Measurements from ENCODE around the gene CRELD2.

The CRELD2 gene

DNA sequence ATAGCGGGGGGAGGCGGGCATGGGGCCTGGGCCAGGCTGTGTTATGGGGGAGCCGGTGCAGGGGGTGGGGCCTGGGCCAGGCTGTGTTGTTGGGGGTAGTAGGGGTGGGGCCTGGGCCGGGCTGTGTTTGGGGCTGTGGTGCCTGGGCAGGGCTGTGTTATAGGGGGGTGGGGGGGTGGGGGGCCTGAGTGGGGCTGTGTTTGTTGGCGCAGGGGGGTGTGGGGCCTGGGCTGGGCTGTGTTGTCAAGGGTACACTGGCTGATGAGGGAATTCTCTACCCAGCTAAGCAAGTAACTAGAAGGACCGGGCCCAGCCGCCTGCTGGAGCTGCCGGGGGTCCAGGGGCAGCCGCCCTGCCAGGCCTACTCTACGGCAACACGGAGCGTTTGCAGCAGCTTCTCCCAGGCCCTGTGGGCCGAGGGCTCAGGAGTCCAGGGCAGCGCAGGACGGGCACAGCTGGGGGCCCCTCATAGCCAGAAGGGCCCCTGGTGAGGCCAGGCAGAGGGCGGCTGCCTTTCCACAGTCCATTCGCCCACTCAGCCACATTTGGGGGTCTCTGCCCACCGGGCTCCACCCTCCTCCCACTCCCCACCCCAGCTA lies 32.1 kb downstream of the CRELD2 start:
- Histone ChIP-seq H3K27me3 (ENCODE audit: insufficient read depth, low read length, poor library complexity) (no peaks in the 10 kb centered on the region), H3K36me3 (ENCODE audit: insufficient read depth, low read length) (no peaks in the 10 kb centered on the region), H3K4me2 (ENCODE audit: insufficient read depth, low read length) (no peak overlapping the region), H3K27ac (ENCODE audit: low read length) (no peak overlapping the region), H3K9me3 (ENCODE audit: insufficient read depth, low read length, severe bottlenecking) (no peaks in the 10 kb centered on the region), H3K4me3 (ENCODE audit: low read depth in 1 of 2, low read length in 2 of 2) (no peak overlapping the region), H3K4me1 (ENCODE audit: insufficient read depth, low read length) (no peaks in the 10 kb centered on the region), H3K79me2 (ENCODE audit: insufficient read depth, low read length) (no peaks in the 10 kb centered on the region), H4K20me1 (ENCODE audit: insufficient read depth, low read length) (no peaks in the 10 kb centered on the region; the same call in 1 of the 2 replicates), H3K9ac (ENCODE audit: low read depth, low read length) (no peak overlapping the region), H2AFZ (ENCODE audit: low read depth, low read length) (no peak overlapping the region)
- no peak for DNase-seq
- no peak for ATAC-seq (ENCODE audit: insufficient read depth, low read depth)
- no peak for TF ChIP-seq EZH2 (IDR thresholded peaks at IDR 0.05; ENCODE audit: borderline replicate concordance, low read depth, low read length, severe bottlenecking)
- TF ChIP-seq, protein P1, sequence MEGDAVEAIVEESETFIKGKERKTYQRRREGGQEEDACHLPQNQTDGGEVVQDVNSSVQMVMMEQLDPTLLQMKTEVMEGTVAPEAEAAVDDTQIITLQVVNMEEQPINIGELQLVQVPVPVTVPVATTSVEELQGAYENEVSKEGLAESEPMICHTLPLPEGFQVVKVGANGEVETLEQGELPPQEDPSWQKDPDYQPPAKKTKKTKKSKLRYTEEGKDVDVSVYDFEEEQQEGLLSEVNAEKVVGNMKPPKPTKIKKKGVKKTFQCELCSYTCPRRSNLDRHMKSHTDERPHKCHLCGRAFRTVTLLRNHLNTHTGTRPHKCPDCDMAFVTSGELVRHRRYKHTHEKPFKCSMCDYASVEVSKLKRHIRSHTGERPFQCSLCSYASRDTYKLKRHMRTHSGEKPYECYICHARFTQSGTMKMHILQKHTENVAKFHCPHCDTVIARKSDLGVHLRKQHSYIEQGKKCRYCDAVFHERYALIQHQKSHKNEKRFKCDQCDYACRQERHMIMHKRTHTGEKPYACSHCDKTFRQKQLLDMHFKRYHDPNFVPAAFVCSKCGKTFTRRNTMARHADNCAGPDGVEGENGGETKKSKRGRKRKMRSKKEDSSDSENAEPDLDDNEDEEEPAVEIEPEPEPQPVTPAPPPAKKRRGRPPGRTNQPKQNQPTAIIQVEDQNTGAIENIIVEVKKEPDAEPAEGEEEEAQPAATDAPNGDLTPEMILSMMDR (IDR thresholded peaks at IDR 0.05; ENCODE audit: borderline replicate concordance, extremely low read depth, low read length, poor library complexity, severe bottlenecking) = no peak

DNA sequence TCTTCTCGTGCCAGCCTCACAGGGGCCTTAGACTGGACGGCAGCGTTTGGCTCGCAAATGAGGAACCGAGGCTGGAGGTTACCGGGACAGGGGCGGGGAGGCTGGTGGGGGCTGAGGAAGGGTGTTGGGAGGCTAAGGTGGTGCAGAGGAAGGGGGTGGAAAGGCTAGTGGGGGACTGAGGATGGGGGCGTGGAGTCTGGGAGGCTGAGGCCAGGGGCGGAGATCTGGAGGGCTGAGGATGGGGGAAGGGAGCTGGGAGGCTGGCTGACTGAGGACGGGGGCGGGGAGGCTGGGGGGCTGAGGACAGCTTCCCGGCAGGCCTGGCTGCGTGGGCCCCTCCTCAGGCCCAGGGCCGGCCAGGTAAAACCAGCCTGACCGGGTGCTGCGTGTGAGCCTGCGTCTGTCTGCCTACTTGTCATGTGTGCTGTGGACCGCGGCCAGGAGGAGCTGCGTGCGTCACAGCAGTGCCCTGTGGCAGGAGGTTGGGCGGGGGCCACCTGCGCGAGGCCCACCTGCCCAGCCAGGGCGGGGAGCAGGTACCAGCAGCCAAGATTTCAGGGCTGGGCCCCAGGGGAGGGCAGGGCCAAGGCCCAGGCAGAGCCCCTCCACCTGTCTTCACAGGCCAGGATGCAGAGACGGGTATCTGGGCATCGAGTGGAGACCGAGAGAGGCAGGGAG lies 32.7 kb downstream of the CRELD2 start:
- no peak overlapping the region for H3K4me2 ChIP-seq (ENCODE audit: insufficient read depth, low read length)
- no peak overlapping the region for H3K4me3 ChIP-seq (ENCODE audit: low read depth in 1 of 2, low read length in 2 of 2)
- no peak overlapping the region for H3K27ac ChIP-seq (ENCODE audit: low read length)
- no peak overlapping the region for H2AFZ ChIP-seq (ENCODE audit: low read depth, low read length)
- ATAC-seq (ENCODE audit: insufficient read depth, low read depth) (no peak), DNase-seq (no peak)
- no peaks in the 10 kb centered on the region for H3K36me3 ChIP-seq (ENCODE audit: insufficient read depth, low read length)
- no peaks in the 10 kb centered on the region for H3K9me3 ChIP-seq (ENCODE audit: insufficient read depth, low read length, severe bottlenecking)
- no peaks in the 10 kb centered on the region for H3K79me2 ChIP-seq (ENCODE audit: insufficient read depth, low read length)
- TF ChIP-seq EZH2 (IDR thresholded peaks at IDR 0.05; ENCODE audit: borderline replicate concordance, low read depth, low read length, severe bottlenecking) = no peak
- TF ChIP-seq, protein P1 (IDR thresholded peaks at IDR 0.05; ENCODE audit: borderline replicate concordance, extremely low read depth, low read length, poor library complexity, severe bottlenecking) = no peak
- no peaks in the 10 kb centered on the region for H3K27me3 ChIP-seq (ENCODE audit: insufficient read depth, low read length, poor library complexity)
- H3K4me1 ChIP-seq (ENCODE audit: insufficient read depth, low read length) = no peaks in the 10 kb centered on the region
- no peak overlapping the region for H3K9ac ChIP-seq (ENCODE audit: low read depth, low read length)
- H4K20me1 ChIP-seq (ENCODE audit: insufficient read depth, low read length) = no peaks in the 10 kb centered on the region

DNA sequence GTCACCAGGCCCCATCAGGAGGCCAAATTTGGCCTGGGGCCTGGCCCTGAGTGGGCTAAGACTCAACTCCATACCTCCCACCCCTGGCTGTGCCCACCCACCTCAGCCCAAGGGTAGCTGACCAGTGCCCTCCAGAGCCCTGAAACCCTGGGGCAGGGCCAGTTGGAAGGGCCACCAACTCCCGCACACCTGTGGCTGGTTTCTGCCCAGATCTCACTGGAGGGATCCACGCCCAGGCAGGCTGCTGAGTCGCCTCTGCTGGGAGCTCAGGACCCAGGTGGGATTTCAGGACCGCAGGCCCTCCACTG lies 33.2 kb downstream of the CRELD2 start:
- H3K9me3 ChIP-seq (ENCODE audit: insufficient read depth, low read length, severe bottlenecking) = no peaks in the 10 kb centered on the region
- H3K27me3 ChIP-seq (ENCODE audit: insufficient read depth, low read length, poor library complexity) = no peaks in the 10 kb centered on the region
- no peak overlapping the region for H3K4me3 ChIP-seq (ENCODE audit: low read depth in 1 of 2, low read length in 2 of 2)
- H3K27ac ChIP-seq (ENCODE audit: low read length) = no peak overlapping the region
- ATAC-seq (ENCODE audit: insufficient read depth, low read depth) (no peak), DNase-seq (no peak)
- H3K79me2 ChIP-seq (ENCODE audit: insufficient read depth, low read length) = no peaks in the 10 kb centered on the region
- H4K20me1 ChIP-seq (ENCODE audit: insufficient read depth, low read length) = no peaks in the 10 kb centered on the region
- H3K36me3 ChIP-seq (ENCODE audit: insufficient read depth, low read length) = no peaks in the 10 kb centered on the region
- no peak for TF ChIP-seq EZH2 (IDR thresholded peaks at IDR 0.05; ENCODE audit: borderline replicate concordance, low read depth, low read length, severe bottlenecking)
- TF ChIP-seq, protein P1 (IDR thresholded peaks at IDR 0.05; ENCODE audit: borderline replicate concordance, extremely low read depth, low read length, poor library complexity, severe bottlenecking) = no peak
- no peak overlapping the region for H2AFZ ChIP-seq (ENCODE audit: low read depth, low read length)
- H3K9ac ChIP-seq (ENCODE audit: low read depth, low read length) = no peak overlapping the region
- no peak overlapping the region for H3K4me2 ChIP-seq (ENCODE audit: insufficient read depth, low read length)
- H3K4me1 ChIP-seq (ENCODE audit: insufficient read depth, low read length) = no peaks in the 10 kb centered on the region
